Suprapubic skin (tissue), 4 donors: ENCODE measurements around the gene ALPG. TPM values are rescaled to one million over a fixed set of nuclear protein-coding genes. Genes with fewer than 3 reads are reported as not detected.
A peak's percentile ranks its signal among the peaks of the same experiment; 100 is the strongest.
"Not testable (repeated sequence)": the region's sequence is repeated elsewhere in the genome, so short reads cannot be mapped to it uniquely, and the experiment has no call there.

ENCODE experiments used
- DNase-seq, 2 donors: peaks; one replicate each; pipeline ENCODE4 v3.0.0-alpha.2; 2019; ENCODE audit warnings: low spot score in 2 of 2
- H3K27ac ChIP-seq: fragments of 200-600 bp; sonication (generic); one replicate; pipeline ENCODE4 v1.5.1; 2019
- H3K27me3 ChIP-seq: fragments of 200-600 bp; sonication (generic); one replicate; pipeline ENCODE4 v1.5.1; 2019
- H3K36me3 ChIP-seq: fragments of 200-600 bp; sonication (generic); one replicate; pipeline ENCODE4 v1.5.1; 2019
- H3K4me1 ChIP-seq: fragments of 200-600 bp; sonication (generic); one replicate; pipeline ENCODE4 v1.5.1; 2019
- H3K4me3 ChIP-seq: fragments of 200-600 bp; sonication (generic); one replicate; pipeline ENCODE4 v1.5.1; 2019; ENCODE audit warnings: mild to moderate bottlenecking
- H3K9me3 ChIP-seq: fragments of 200-600 bp; sonication (generic); one replicate; pipeline ENCODE4 v1.5.1; 2019
- CTCF ChIP-seq, 2 donors: fragments of 200-600 bp in 1 of 2; fragments of 450-650 bp in 1 of 2; sonication (generic) in 1 of 2; IDR thresholded peaks; one replicate each; pipeline ENCODE4 v1.5.1; 2016 to 2019; ENCODE audit warnings: antibody characterized with exemption in 2 of 2, mild to moderate bottlenecking in 1 of 2, moderate library complexity in 1 of 2
- EP300 ChIP-seq: sonication (generic); formaldehyde crosslinking; IDR thresholded peaks from one replicate; pipeline ENCODE4 v1.6.1; 2017; ENCODE audit warnings: antibody characterized with exemption
- POLR2A ChIP-seq, 2 donors: fragments of 450-650 bp; IDR thresholded peaks; one replicate each; pipeline ENCODE4 v1.6.1; 2017; ENCODE audit warnings: antibody characterized with exemption in 2 of 2, mild to moderate bottlenecking in 2 of 2, moderate library complexity in 2 of 2
- POLR2AphosphoS5 ChIP-seq, 3 donors: sonication (generic); formaldehyde crosslinking; IDR thresholded peaks; one replicate each; pipeline ENCODE4 v1.6.1; 2017; ENCODE audit warnings: antibody characterized with exemption in 3 of 3
- WGBS: methylation state at CpG from one replicate; pipeline ENCODE4 v1.1.5; 2018; 5-methylcytosine and 5-hydroxymethylcytosine counted together
- total RNA-seq, 4 donors: library from RNA; depleted of rRNA; stranded (reverse); fragments of >200 nt; gene quantifications; one replicate each; pipeline ENCODE4 v1.1.0, GENCODE V29; 2016

Gene ALPG
- total RNA-seq, 4 donors from 2014 or later: not detected

- Histone ChIP-seq H3K4me1 (no peaks in the 10 kb centered on the region), H3K36me3 (no peaks in the 10 kb centered on the region), H3K9me3 (no peaks in the 10 kb centered on the region), H3K27ac (no peak overlapping the region), H3K4me3 (no peak overlapping the region), H3K27me3 (peaks cover 14% of the 10 kb centered on the region)
- 83% methylated on average over 17 of the region's 20 CpGs for WGBS
- TF ChIP-seq EP300: no peak
- no peak for TF ChIP-seq CTCF (IDR thresholded peaks at IDR 0.05)
- TF ChIP-seq POLR2A (IDR thresholded peaks at IDR 0.05): no peak
- TF ChIP-seq POLR2AphosphoS5 (IDR thresholded peaks at IDR 0.05): no peak
- DNase-seq: peak in 1 of 2 donors; percentile 66
Measured at GRCh38 chr2:232365621-232366321, 40.9 kb upstream of the ALPG start.

- no CpG with 5 or more reads among the region's 23 CpGs for WGBS
- peaks cover 14% of the 10 kb centered on the region for H3K27me3 ChIP-seq
- DNase-seq: peak in 1 of 2 donors; percentile 47
- not testable (repeated sequence) for H3K27ac ChIP-seq, H3K9me3 ChIP-seq, H3K4me1 ChIP-seq, H3K4me3 ChIP-seq, H3K36me3 ChIP-seq
Measured at GRCh38 chr2:232366461-232366860, 40.2 kb upstream of the ALPG start.

GRCh38 chr2:232367016-232367415 is 39.6 kb upstream of the ALPG start:
- no peaks in the 10 kb centered on the region for H3K9me3 ChIP-seq
- H3K4me3 ChIP-seq: no peak overlapping the region
- H3K4me1 ChIP-seq: no peaks in the 10 kb centered on the region
- H3K27ac ChIP-seq: no peak overlapping the region
- peak; percentile 19 to 57 for DNase-seq
- TF ChIP-seq EP300: no peak
- no peak for TF ChIP-seq POLR2A (IDR thresholded peaks at IDR 0.05)
- TF ChIP-seq POLR2AphosphoS5 (IDR thresholded peaks at IDR 0.05): no peak
- TF ChIP-seq CTCF (IDR thresholded peaks at IDR 0.05): no peak
- WGBS: 84% methylated on average over 7 of the region's 7 CpGs
- peaks cover 14% of the 10 kb centered on the region for H3K27me3 ChIP-seq
- H3K36me3 ChIP-seq: no peaks in the 10 kb centered on the region

- H3K27me3 ChIP-seq: peaks cover 14% of the 10 kb centered on the region
- TF ChIP-seq POLR2AphosphoS5 (IDR thresholded peaks at IDR 0.05) (no peak), POLR2A (IDR thresholded peaks at IDR 0.05) (no peak), EP300 (no peak), CTCF (IDR thresholded peaks at IDR 0.05) (no peak)
- DNase-seq: peak in 1 of 2 donors; percentile 75
- no peaks in the 10 kb centered on the region for H3K36me3 ChIP-seq
- no peak overlapping the region for H3K4me3 ChIP-seq
- H3K4me1 ChIP-seq: no peaks in the 10 kb centered on the region
- H3K27ac ChIP-seq: no peak overlapping the region
- no peaks in the 10 kb centered on the region for H3K9me3 ChIP-seq
- 81% methylated on average over 12 of the region's 13 CpGs for WGBS
Measured at GRCh38 chr2:232367591-232368233, 38.9 kb upstream of the ALPG start.

GRCh38 chr2:232368311-232368731 is 38.3 kb upstream of the ALPG start:
- no peak overlapping the region for H3K4me3 ChIP-seq
- 96% methylated on average over 9 of the region's 15 CpGs for WGBS
- TF ChIP-seq POLR2AphosphoS5 (IDR thresholded peaks at IDR 0.05): no peak
- no peak for TF ChIP-seq POLR2A (IDR thresholded peaks at IDR 0.05)
- no peak for TF ChIP-seq EP300
- no peak for TF ChIP-seq CTCF (IDR thresholded peaks at IDR 0.05)
- peaks cover 14% of the 10 kb centered on the region for H3K27me3 ChIP-seq
- no peaks in the 10 kb centered on the region for H3K36me3 ChIP-seq
- H3K27ac ChIP-seq: no peak overlapping the region
- H3K9me3 ChIP-seq: no peaks in the 10 kb centered on the region
- peak in 1 of 2 donors; percentile 72 for DNase-seq
- no peaks in the 10 kb centered on the region for H3K4me1 ChIP-seq
